Activated CD8-positive, alpha-beta T cell treated with anti-CD3 and anti-CD28 coated beads for 36 hours (primary cell): ENCODE results near the gene MACF1. TPM values are rescaled to one million over a fixed set of nuclear protein-coding genes. Genes with fewer than 3 reads are reported as not detected.
"Not testable (repeated sequence)": the region's sequence is repeated elsewhere in the genome, so short reads cannot be mapped to it uniquely, and the experiment has no call there.

Source experiments
- ATAC-seq: fragments of 200-7000 bp; cut with Tn5 transposase; one replicate; pipeline ENCODE4 v1.10.0; 2021; ENCODE audit warnings: mild to moderate bottlenecking, moderate library complexity
- CTCF ChIA-PET: fragments of 350-600 bp; sonication (Branson Sonifier 250); formaldehyde crosslinking; loops from one replicate; lab custom pipeline; 2021; ENCODE audit warnings: antibody characterized with exemption; lab: Charles Lee
- POLR2A ChIA-PET: fragments of 350-600 bp; sonication (Branson Sonifier 250); formaldehyde crosslinking; loops from one replicate; lab custom pipeline; 2021; ENCODE audit warnings: antibody characterized with exemption; lab: Charles Lee
- DNase-seq: peaks from one replicate; pipeline ENCODE4 v3.0.0-alpha.2; 2020
- H3K27ac Mint-ChIP-seq: one replicate; pipeline ENCODE4 v1.8.0; 2021; ENCODE audit warnings: mild to moderate bottlenecking, mixed read lengths
- H3K27me3 Mint-ChIP-seq: one replicate; pipeline ENCODE4 v1.8.0; 2021; ENCODE audit warnings: mixed read lengths
- H3K36me3 Mint-ChIP-seq: one replicate; pipeline ENCODE4 v1.8.0; 2021; ENCODE audit warnings: low read depth, mixed read lengths
- H3K4me1 Mint-ChIP-seq: one replicate; pipeline ENCODE4 v1.8.0; 2021; ENCODE audit warnings: low read depth, mixed read lengths
- H3K4me3 Mint-ChIP-seq: one replicate; pipeline ENCODE4 v1.8.0; 2021; ENCODE audit warnings: mild to moderate bottlenecking, moderate library complexity, mixed read lengths
- H3K9me3 Mint-ChIP-seq: one replicate; pipeline ENCODE4 v1.8.0; 2021; ENCODE audit warnings: mixed read lengths
- CTCF ChIP-seq: fragments of 200-600 bp; IDR thresholded peaks from one replicate; pipeline ENCODE4 v1.8.0; 2022; ENCODE audit warnings: antibody characterized with exemption, mild to moderate bottlenecking
- intact Hi-C: fragments of 100-400 bp; cut with micrococcal nuclease; formaldehyde crosslinking; loops from one replicate; pipeline ENCODE4 v1.10.0; 2022
- total RNA-seq, 2 experiments: library from RNA; stranded (reverse); gene quantifications; one replicate each; pipeline ENCODE4 v1.2.3, GENCODE V29; 2021

The MACF1 gene
- total RNA-seq, 2 experiments from 2014 or later, result 201 to 215 TPM

GRCh38 chr1:39469150-39469549 lies 264.7 kb downstream of the MACF1 start:
- Mint-ChIP-seq H3K27me3 (no peaks in the 10 kb centered on the region), H3K27ac (no peak overlapping the region), H3K9me3 (no peaks in the 10 kb centered on the region), H3K36me3 (peaks cover 25% of the 10 kb centered on the region), H3K4me1 (peaks cover 11% of the 10 kb centered on the region), H3K4me3 (no peak overlapping the region)
- ChIA-PET CTCF (interaction anchor here (0.8 to 0.9 kb wide), 2 partner anchors 21 to 70 kb away, joined by 3 to 4 read pairs; no protein-coding TSS in a partner anchor), POLR2A (interaction anchor here (0.6 kb wide), 1 partner anchor 59 kb away, joined by 3 read pairs; no protein-coding TSS in a partner anchor)
- no peak for ATAC-seq
- intact Hi-C loops, result no loop called here
- no peak for DNase-seq
- TF ChIP-seq CTCF, result no peak

- POLR2A ChIA-PET, result no interaction called here
- CTCF ChIA-PET, result interaction anchor here (0.9 to 1.8 kb wide), 2 partner anchors 69 kb away, joined by 4 to 8 read pairs; no protein-coding TSS in a partner anchor
- peaks cover 23% of the 10 kb centered on the region for H3K36me3 Mint-ChIP-seq
Observed at GRCh38 chr1:39470040-39470439, 265.5 kb downstream of the MACF1 start.

GRCh38 chr1:39472826-39473225 lies 268.3 kb downstream of the MACF1 start:
- no peak overlapping the region for H3K4me3 Mint-ChIP-seq
- DNase-seq, result no peak

More at GRCh38 chr1:39470040-39470439, 265.5 kb downstream of the MACF1 start:
- Mint-ChIP-seq H3K4me3 (no peak overlapping the region), H3K27me3 (no peaks in the 10 kb centered on the region), H3K9me3 (no peaks in the 10 kb centered on the region), H3K4me1 (peaks cover 11% of the 10 kb centered on the region), H3K27ac (no peak overlapping the region)
- ATAC-seq (no peak), DNase-seq (no peak)
- no peak for TF ChIP-seq CTCF
- intact Hi-C loops, result no loop called here

GRCh38 chr1:39473324-39473723 lies 268.8 kb downstream of the MACF1 start:
- ATAC-seq, result no peak
- intact Hi-C loops, result no loop called here
- ChIA-PET CTCF (no interaction called here), POLR2A (no interaction called here)
- no peak for TF ChIP-seq CTCF
- no peak for DNase-seq
- Mint-ChIP-seq H3K27ac (no peak overlapping the region), H3K36me3 (peaks cover 22% of the 10 kb centered on the region), H3K4me3 (no peak overlapping the region), H3K27me3 (no peaks in the 10 kb centered on the region), H3K9me3 (no peaks in the 10 kb centered on the region), H3K4me1 (no peaks in the 10 kb centered on the region)

More at GRCh38 chr1:39472826-39473225, 268.3 kb downstream of the MACF1 start:
- H3K36me3 Mint-ChIP-seq, result peaks cover 22% of the 10 kb centered on the region
- no peak for ATAC-seq
- no peak for TF ChIP-seq CTCF
- no peaks in the 10 kb centered on the region for H3K27me3 Mint-ChIP-seq
- H3K4me1 Mint-ChIP-seq, result no peaks in the 10 kb centered on the region
- intact Hi-C loops, result no loop called here
- no peak overlapping the region for H3K27ac Mint-ChIP-seq
- H3K9me3 Mint-ChIP-seq, result no peaks in the 10 kb centered on the region
- ChIA-PET POLR2A (no interaction called here), CTCF (interaction anchor here (0.6 to 1.1 kb wide), 4 partner anchors 9 to 82 kb away, joined by 3 read pairs; no protein-coding TSS in a partner anchor)

GRCh38 chr1:39474810-39475209 lies 270.3 kb downstream of the MACF1 start:
- Mint-ChIP-seq H3K27me3 (no peaks in the 10 kb centered on the region), H3K4me3 (no peak overlapping the region), H3K27ac (no peak overlapping the region), H3K4me1 (no peaks in the 10 kb centered on the region), H3K36me3 (peaks cover 22% of the 10 kb centered on the region), H3K9me3 (no peaks in the 10 kb centered on the region)
- ATAC-seq (no peak), DNase-seq (no peak)
- POLR2A ChIA-PET, result no interaction called here
- no peak for TF ChIP-seq CTCF
- intact Hi-C loops, result no loop called here
- CTCF ChIA-PET, result interaction anchor here (0.9 kb wide), 1 partner anchor 64 kb away, joined by 3 read pairs; no protein-coding TSS in a partner anchor

- H3K27ac Mint-ChIP-seq, DNase-seq, H3K9me3 Mint-ChIP-seq, ATAC-seq, H3K4me1 Mint-ChIP-seq, intact Hi-C loops, POLR2A ChIA-PET, H3K27me3 Mint-ChIP-seq, H3K4me3 Mint-ChIP-seq: not testable (repeated sequence)
- CTCF ChIA-PET, result interaction anchor here (0.9 kb wide), 1 partner anchor 64 kb away, joined by 3 read pairs; no protein-coding TSS in a partner anchor
- peaks cover 18% of the 10 kb centered on the region for H3K36me3 Mint-ChIP-seq
Observed at GRCh38 chr1:39475551-39475950, 271.1 kb downstream of the MACF1 start.
